ENCODE measurements around the gene HNRNPL.
"Not testable (repeated sequence)": the region's sequence is repeated elsewhere in the genome, so short reads cannot be mapped to it uniquely, and the experiment has no call there.

Gene HNRNPL

GRCh38 chr19:38800577-38801347, 49.0 kb downstream of the HNRNPL start:
- no peaks in the 10 kb centered on the region for H3K4me1 ChIP-seq
- H3K27me3 ChIP-seq: no peaks in the 10 kb centered on the region
- no peak for DNase-seq
- no peaks in the 10 kb centered on the region for H3K36me3 ChIP-seq
- H3K4me3 ChIP-seq (ENCODE audit: low read depth, low read length): no peak overlapping the region
- no peaks in the 10 kb centered on the region for H3K9me3 ChIP-seq
- no peak for TF ChIP-seq CTCF (IDR thresholded peaks at IDR 0.05; ENCODE audit: low read depth, low read length)

GRCh38 chr19:38799104-38799503, 50.7 kb downstream of the HNRNPL start:
- no peaks in the 10 kb centered on the region for H3K27me3 ChIP-seq
- no peaks in the 10 kb centered on the region for H3K4me1 ChIP-seq
- TF ChIP-seq CTCF (IDR thresholded peaks at IDR 0.05; ENCODE audit: low read depth, low read length): no peak
- DNase-seq: no peak
- H3K36me3 ChIP-seq: no peaks in the 10 kb centered on the region
- H3K9me3 ChIP-seq: no peaks in the 10 kb centered on the region
- no peak overlapping the region for H3K4me3 ChIP-seq (ENCODE audit: low read depth, low read length)

- DNase-seq; H3K9me3 ChIP-seq; H3K27me3 ChIP-seq; H3K36me3 ChIP-seq; H3K4me1 ChIP-seq; H3K4me3 ChIP-seq (ENCODE audit: low read depth, low read length): not testable (repeated sequence)
Measured at GRCh38 chr19:38797781-38798180, 52.0 kb downstream of the HNRNPL start.

GRCh38 chr19:38796154-38796553, 53.6 kb downstream of the HNRNPL start:
- H3K9me3 ChIP-seq: no peaks in the 10 kb centered on the region
- no peak for TF ChIP-seq CTCF (IDR thresholded peaks at IDR 0.05; ENCODE audit: low read depth, low read length)
- H3K27me3 ChIP-seq: no peaks in the 10 kb centered on the region

GRCh38 chr19:38795549-38795948, 54.2 kb downstream of the HNRNPL start:
- H3K9me3 ChIP-seq: no peaks in the 10 kb centered on the region
- no peak for DNase-seq
- no peak for TF ChIP-seq CTCF (IDR thresholded peaks at IDR 0.05; ENCODE audit: low read depth, low read length)
- H3K27me3 ChIP-seq: no peaks in the 10 kb centered on the region
- no peak overlapping the region for H3K4me3 ChIP-seq (ENCODE audit: low read depth, low read length)
- no peaks in the 10 kb centered on the region for H3K36me3 ChIP-seq
- no peaks in the 10 kb centered on the region for H3K4me1 ChIP-seq

More at GRCh38 chr19:38796154-38796553, 53.6 kb downstream of the HNRNPL start:
- H3K4me3 ChIP-seq (ENCODE audit: low read depth, low read length): no peak overlapping the region
- H3K36me3 ChIP-seq: no peaks in the 10 kb centered on the region
- no peaks in the 10 kb centered on the region for H3K4me1 ChIP-seq
- no peak for DNase-seq

GRCh38 chr19:38793671-38794070, 56.1 kb downstream of the HNRNPL start:
- no peak for DNase-seq

More at GRCh38 chr19:38793671-38794070, 56.1 kb downstream of the HNRNPL start:
- no peaks in the 10 kb centered on the region for H3K9me3 ChIP-seq
- H3K36me3 ChIP-seq: no peaks in the 10 kb centered on the region
- H3K27me3 ChIP-seq: no peaks in the 10 kb centered on the region
- H3K4me1 ChIP-seq: no peaks in the 10 kb centered on the region
- no peak overlapping the region for H3K4me3 ChIP-seq (ENCODE audit: low read depth, low read length)
- TF ChIP-seq CTCF (IDR thresholded peaks at IDR 0.05; ENCODE audit: low read depth, low read length): no peak
